Ovary (tissue), 9 donors: ENCODE data around the gene GMPR. TPM values are rescaled to one million over a fixed set of nuclear protein-coding genes. Genes with fewer than 3 reads are reported as not detected.

Experiments
- DNase-seq, 5 donors: peaks; one replicate each; pipeline ENCODE4 v3.0.0-alpha.2; 2019 to 2020
- H3K27ac ChIP-seq, 2 donors: fragments of 200-600 bp; one replicate each; pipeline versions ENCODE4 v1.5.1 to v1.8.0; 2019 to 2022
- H3K27me3 ChIP-seq: fragments of 200-600 bp; one replicate; pipeline ENCODE4 v1.8.0; 2022
- H3K36me3 ChIP-seq: fragments of 200-600 bp; sonication (generic); one replicate; pipeline ENCODE4 v1.5.1; 2019
- H3K4me1 ChIP-seq: one replicate; pipeline ENCODE4 v1.8.1; 2013; ENCODE audit warnings: mild to moderate bottlenecking, moderate library complexity; ENCODE audit not compliant: insufficient read depth
- H3K4me3 ChIP-seq: fragments of 200-600 bp; sonication (generic); one replicate; pipeline ENCODE4 v1.5.1; 2017
- H3K9me3 ChIP-seq, 2 donors: fragments of 200-600 bp in 1 of 2; sonication (generic) in 1 of 2; one replicate each; pipeline versions ENCODE4 v1.5.1 to v1.8.1; 2013 to 2019; ENCODE audit warnings: mild to moderate bottlenecking in 1 of 2, moderate library complexity in 1 of 2
- EP300 ChIP-seq: sonication (generic); formaldehyde crosslinking; IDR thresholded peaks from one replicate; pipeline ENCODE4 v1.6.1; 2017; ENCODE audit warnings: antibody characterized with exemption
- POLR2A ChIP-seq: fragments of 450-650 bp; IDR thresholded peaks from one replicate; pipeline ENCODE4 v1.6.1; 2017; ENCODE audit warnings: antibody characterized with exemption, mild to moderate bottlenecking, moderate library complexity
- WGBS, 3 donors: extraction: QIAGEN DNeasy Blood & Tissue Kit in 1 of 3; methylation state at CpG; one replicate each; pipeline versions ENCODE4 v1.1.5 to v1.1.7; 2013 to 2017; 5-methylcytosine and 5-hydroxymethylcytosine counted together
- intact Hi-C, 4 donors: fragments of 100-400 bp; cut with DNase I; formaldehyde crosslinking; loops; one replicate each; pipeline versions ENCODE4 v1.11.0 to v1.15.1; 2022 to 2023
- polyA plus RNA-seq, 2 donors: library from polyadenylated mRNA; stranded (reverse); fragments of 200-250 nt in 1 of 2; fragments of 350-450 nt in 1 of 2; fragmentation: Illumina TruSeq in 1 of 2; extraction: RNeasy Lipid Tissue Mini Kit (QIAGEN cat#74804) in 1 of 2; gene quantifications; one replicate each; pipeline ENCODE4 v1.2.3, GENCODE V29; 2013 to 2014
- total RNA-seq, 7 donors: library from RNA; depleted of rRNA in 2 of 7; stranded (reverse); fragments of >200 nt in 2 of 7; fragmentation: NEBNext Ultra II Directional in 3 of 7; extraction: Animal tissue kit (Norgen Biotek cat#: 25700) in 3 of 7; gene quantifications; one replicate each; pipeline versions ENCODE4 v1.1.0 to v1.2.4, GENCODE V29; 2016 to 2023
- TF ChIP-seq, protein P1 (sequence below), 3 donors: fragments of 450-650 bp in 2 of 3; fragments of 200-600 bp in 1 of 3; IDR thresholded peaks; one replicate each; pipeline versions ENCODE4 v1.5.1 to v1.8.0; 2016 to 2022; ENCODE audit warnings: antibody characterized with exemption in 3 of 3, mild to moderate bottlenecking in 1 of 3
- donor health status: DM: no; HTN: no; CAD: no; lungs with moderate emphysema.
- donor health status: DM: no; HTN: no; CAD: no.
- donor health status: Bipolar disorder and iron deficiency.
- donor health status: DM: yes; HTN: yes; CAD: no.
- donor health status: DM: no; HTN: no; CAD: no.
- donor health status: DM: yes; HTN: yes; CAD: no.

The GMPR gene
- total and polyA plus RNA-seq, 9 donors: 18.6 to 50.2 (median 35.1) TPM

DNA sequence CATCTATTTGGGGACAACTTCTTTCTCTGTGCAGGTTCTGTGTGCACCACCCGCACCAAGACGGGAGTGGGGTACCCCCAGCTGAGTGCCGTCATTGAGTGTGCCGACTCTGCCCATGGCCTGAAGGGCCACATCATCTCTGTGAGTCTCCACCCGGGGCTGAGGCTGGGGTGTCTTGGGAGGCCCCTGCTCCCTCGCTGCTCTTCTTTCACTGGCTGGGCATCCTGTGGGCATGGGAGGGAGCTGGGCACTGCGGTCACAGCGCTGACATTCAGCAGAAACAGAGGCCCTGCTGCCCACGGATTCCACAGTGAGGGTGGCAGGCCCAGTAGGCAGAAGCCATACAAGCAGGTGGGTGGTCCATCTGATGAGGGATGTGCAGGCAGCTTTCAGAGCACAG lies 40.4 kb downstream of the GMPR start:
- no peak for DNase-seq
- no peaks in the 10 kb centered on the region for H3K27me3 ChIP-seq
- H3K36me3 ChIP-seq: no peaks in the 10 kb centered on the region
- WGBS, 3 donors: 88 to 95% (median 93%) methylated on average over 9 of the region's 9 CpGs
- H3K4me3 ChIP-seq: no peak overlapping the region
- peaks cover 2% of the 10 kb centered on the region for H3K4me1 ChIP-seq
- no peak overlapping the region for H3K27ac ChIP-seq
- TF ChIP-seq, protein P1, sequence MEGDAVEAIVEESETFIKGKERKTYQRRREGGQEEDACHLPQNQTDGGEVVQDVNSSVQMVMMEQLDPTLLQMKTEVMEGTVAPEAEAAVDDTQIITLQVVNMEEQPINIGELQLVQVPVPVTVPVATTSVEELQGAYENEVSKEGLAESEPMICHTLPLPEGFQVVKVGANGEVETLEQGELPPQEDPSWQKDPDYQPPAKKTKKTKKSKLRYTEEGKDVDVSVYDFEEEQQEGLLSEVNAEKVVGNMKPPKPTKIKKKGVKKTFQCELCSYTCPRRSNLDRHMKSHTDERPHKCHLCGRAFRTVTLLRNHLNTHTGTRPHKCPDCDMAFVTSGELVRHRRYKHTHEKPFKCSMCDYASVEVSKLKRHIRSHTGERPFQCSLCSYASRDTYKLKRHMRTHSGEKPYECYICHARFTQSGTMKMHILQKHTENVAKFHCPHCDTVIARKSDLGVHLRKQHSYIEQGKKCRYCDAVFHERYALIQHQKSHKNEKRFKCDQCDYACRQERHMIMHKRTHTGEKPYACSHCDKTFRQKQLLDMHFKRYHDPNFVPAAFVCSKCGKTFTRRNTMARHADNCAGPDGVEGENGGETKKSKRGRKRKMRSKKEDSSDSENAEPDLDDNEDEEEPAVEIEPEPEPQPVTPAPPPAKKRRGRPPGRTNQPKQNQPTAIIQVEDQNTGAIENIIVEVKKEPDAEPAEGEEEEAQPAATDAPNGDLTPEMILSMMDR (IDR thresholded peaks at IDR 0.05): no peak
- TF ChIP-seq POLR2A (no peak), EP300 (no peak)
- no peaks in the 10 kb centered on the region for H3K9me3 ChIP-seq
- intact Hi-C loops: no loop called here

DNA sequence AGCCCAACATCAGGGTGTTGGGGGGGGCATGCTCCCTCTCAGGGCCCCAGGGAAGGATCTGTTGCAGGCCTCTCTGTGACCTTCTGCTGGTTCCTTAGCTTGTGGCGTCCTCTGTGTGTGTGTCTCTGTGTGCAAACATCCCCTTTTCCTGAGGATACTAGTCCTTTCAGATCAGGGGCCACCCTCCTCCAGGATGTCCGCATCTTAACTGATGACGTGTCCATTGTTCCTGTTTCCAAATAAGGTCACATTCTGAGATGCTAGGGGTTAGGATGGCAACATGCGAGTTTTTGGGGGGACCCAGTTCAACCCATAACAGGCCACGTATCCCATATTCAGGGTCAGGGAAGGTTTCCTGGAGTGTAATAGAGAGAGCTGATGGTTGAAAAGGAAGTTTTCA lies 40.9 kb downstream of the GMPR start:
- no peak for DNase-seq
- Histone ChIP-seq H3K27ac (no peak overlapping the region), H3K9me3 (no peaks in the 10 kb centered on the region), H3K4me3 (no peak overlapping the region), H3K36me3 (no peaks in the 10 kb centered on the region), H3K4me1 (peaks cover 2% of the 10 kb centered on the region), H3K27me3 (no peaks in the 10 kb centered on the region)
- TF ChIP-seq POLR2A (no peak), EP300 (no peak)
- TF ChIP-seq, protein P1 (IDR thresholded peaks at IDR 0.05): no peak
- intact Hi-C loops: no loop called here
- 88 to 93% (median 89%) methylated on average over 5 of the region's 5 CpGs for WGBS, 3 donors

DNA sequence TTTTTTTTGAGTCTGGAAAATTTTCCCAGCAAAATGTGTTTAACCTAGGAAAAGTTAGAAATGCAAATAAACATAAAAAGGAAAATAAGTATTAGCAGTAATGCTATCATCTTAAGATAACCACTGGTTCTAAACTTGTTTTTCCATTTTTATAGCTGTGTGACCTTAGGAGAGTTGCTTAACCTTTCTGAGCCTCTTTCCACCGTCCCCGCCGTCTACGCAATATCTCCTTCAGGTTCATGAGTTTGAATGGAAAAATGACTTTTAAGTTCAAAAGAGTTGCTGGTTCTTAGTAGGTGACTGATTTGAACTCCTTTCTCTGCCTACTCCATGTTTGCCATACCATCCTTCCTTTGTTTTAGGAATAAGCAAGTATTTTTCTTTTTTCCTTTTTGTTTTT lies 44.0 kb downstream of the GMPR start:
- Histone ChIP-seq H3K9me3 (no peaks in the 10 kb centered on the region), H3K4me1 (no peaks in the 10 kb centered on the region), H3K27me3 (no peaks in the 10 kb centered on the region), H3K4me3 (no peak overlapping the region), H3K27ac (no peak overlapping the region), H3K36me3 (no peaks in the 10 kb centered on the region)
- TF ChIP-seq POLR2A (no peak), EP300 (no peak)
- TF ChIP-seq, protein P1 (IDR thresholded peaks at IDR 0.05): no peak
- DNase-seq: no peak
- WGBS, 3 donors: 78 to 87% (median 87%) methylated on average over 4 of the region's 4 CpGs
- intact Hi-C loops: no loop called here

DNA sequence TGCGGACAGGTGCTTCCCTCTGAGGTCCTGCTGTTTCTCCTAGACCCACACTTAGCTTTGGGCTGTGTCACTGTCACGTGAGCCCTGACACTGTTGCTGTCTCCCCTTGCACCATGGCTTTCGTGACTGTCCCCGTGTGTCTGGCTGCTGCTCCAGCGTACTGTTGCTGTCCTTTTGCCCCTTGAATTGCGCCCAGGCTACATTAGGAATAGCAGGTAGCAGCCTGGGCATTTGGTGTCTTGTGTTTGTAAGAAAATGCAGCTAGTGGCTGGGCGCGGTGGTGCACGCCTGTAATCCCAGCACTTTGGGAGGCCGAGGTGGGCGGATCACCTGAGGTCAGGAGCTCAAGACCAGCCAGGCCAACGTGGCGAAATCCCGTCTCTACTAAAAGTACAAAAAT lies 46.1 kb downstream of the GMPR start:
- TF ChIP-seq POLR2A (no peak), EP300 (no peak)
- TF ChIP-seq, protein P1 (IDR thresholded peaks at IDR 0.05): no peak
- Histone ChIP-seq H3K4me1 (no peaks in the 10 kb centered on the region), H3K27ac (no peak overlapping the region), H3K4me3 (no peak overlapping the region), H3K36me3 (no peaks in the 10 kb centered on the region), H3K9me3 (no peaks in the 10 kb centered on the region), H3K27me3 (no peaks in the 10 kb centered on the region)
- intact Hi-C loops: no loop called here
- no peak for DNase-seq
- 91 to 96% (median 93%) methylated on average over 14 of the region's 14 CpGs for WGBS, 3 donors
